Upper lobe of right lung (tissue), 1 donor: Measurements from ENCODE around the gene SFTPA1. TPM values are rescaled to one million over a fixed set of nuclear protein-coding genes. Genes with fewer than 3 reads are reported as not detected.
"Not testable (repeated sequence)": the region's sequence is repeated elsewhere in the genome, so short reads cannot be mapped to it uniquely, and the experiment has no call there.

Source experiments
- ATAC-seq: fragments of 200-7000 bp; cut with Tn5 transposase; one replicate; pipeline ENCODE4 v1.9.1; 2020; ENCODE audit warnings: mild to moderate bottlenecking, moderate library complexity
- DNase-seq: peaks from one replicate; pipeline ENCODE4 v3.0.0-alpha.2; 2020
- H3K27ac ChIP-seq: fragments of 200-600 bp; one replicate; pipeline ENCODE4 v1.8.0; 2022
- H3K27me3 ChIP-seq: fragments of 200-600 bp; one replicate; pipeline ENCODE4 v1.8.0; 2022; ENCODE audit warnings: mild to moderate bottlenecking
- H3K36me3 ChIP-seq: fragments of 200-600 bp; one replicate; pipeline ENCODE4 v1.8.0; 2022
- H3K4me1 ChIP-seq: fragments of 200-600 bp; one replicate; pipeline ENCODE4 v1.8.0; 2022
- H3K4me3 ChIP-seq: fragments of 200-600 bp; one replicate; pipeline ENCODE4 v1.8.0; 2022; ENCODE audit warnings: mild to moderate bottlenecking
- H3K9me3 ChIP-seq: fragments of 200-600 bp; one replicate; pipeline ENCODE4 v1.8.0; 2022
- intact Hi-C: fragments of 100-400 bp; cut with DNase I; formaldehyde crosslinking; loops from one replicate; pipeline ENCODE4 v1.11.0; 2022
- total RNA-seq: library from RNA; stranded (reverse); fragmentation: NEBNext Ultra II Directional; extraction: Animal tissue kit (Norgen Biotek cat#: 25700); gene quantifications from one replicate; pipeline ENCODE4 v1.2.1, GENCODE V29; 2021
- TF ChIP-seq, protein P1 (sequence below): fragments of 200-600 bp; IDR thresholded peaks from one replicate; pipeline ENCODE4 v1.8.0; 2022; ENCODE audit warnings: antibody characterized with exemption
- donor health status: DM: no; HTN: yes; CAD: no; lungs with severe emphysema.

The SFTPA1 gene
- total RNA-seq, 1 donor from 2014 or later, result 11,191 TPM

DNA sequence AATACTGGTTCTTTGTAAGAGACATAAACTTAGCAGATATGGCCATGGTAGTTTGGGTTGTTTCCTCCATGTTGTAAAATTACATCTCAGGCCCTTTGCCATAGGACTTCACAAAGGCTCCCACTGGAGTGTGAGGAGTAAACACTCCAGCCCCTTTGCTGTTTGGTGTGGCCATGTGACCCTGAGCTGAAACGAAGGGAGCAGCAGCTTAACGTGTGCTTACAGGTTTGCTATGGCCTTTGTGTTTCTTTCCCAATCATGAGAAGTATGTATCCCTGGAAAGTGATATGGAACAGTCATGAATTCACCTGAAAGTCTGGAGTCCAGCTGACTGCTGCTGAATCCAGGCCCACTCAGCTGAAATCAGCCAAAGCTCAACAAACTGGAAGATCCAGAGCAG lies 23.8 kb upstream of the SFTPA1 start:
- ATAC-seq, result peak; percentile 62
- H3K27me3 ChIP-seq, result no peaks in the 10 kb centered on the region

DNA sequence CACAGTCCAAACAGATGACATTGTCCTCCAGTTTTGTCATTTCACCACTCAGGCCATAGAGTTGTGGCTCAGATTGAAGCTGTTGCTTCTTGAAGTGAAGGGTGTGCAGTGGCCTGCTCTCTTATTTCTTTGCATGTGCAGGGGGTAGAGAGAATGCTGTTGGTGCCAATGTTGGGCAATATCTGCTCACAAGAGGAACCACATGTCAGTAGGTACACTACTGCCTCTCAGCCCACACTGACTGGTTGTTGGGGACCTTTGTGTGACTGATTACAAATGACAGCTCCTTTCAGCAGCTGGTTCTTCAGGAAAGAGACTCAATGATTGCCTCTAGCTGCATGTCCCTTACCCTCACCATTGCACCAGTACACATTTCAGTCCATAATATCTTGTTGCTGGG lies 21.9 kb upstream of the SFTPA1 start:
- H3K27ac ChIP-seq, result peak overlapping the region; percentile 42
- H3K36me3 ChIP-seq, result no peaks in the 10 kb centered on the region
- H3K27me3 ChIP-seq, result no peaks in the 10 kb centered on the region
- TF ChIP-seq, protein P1, sequence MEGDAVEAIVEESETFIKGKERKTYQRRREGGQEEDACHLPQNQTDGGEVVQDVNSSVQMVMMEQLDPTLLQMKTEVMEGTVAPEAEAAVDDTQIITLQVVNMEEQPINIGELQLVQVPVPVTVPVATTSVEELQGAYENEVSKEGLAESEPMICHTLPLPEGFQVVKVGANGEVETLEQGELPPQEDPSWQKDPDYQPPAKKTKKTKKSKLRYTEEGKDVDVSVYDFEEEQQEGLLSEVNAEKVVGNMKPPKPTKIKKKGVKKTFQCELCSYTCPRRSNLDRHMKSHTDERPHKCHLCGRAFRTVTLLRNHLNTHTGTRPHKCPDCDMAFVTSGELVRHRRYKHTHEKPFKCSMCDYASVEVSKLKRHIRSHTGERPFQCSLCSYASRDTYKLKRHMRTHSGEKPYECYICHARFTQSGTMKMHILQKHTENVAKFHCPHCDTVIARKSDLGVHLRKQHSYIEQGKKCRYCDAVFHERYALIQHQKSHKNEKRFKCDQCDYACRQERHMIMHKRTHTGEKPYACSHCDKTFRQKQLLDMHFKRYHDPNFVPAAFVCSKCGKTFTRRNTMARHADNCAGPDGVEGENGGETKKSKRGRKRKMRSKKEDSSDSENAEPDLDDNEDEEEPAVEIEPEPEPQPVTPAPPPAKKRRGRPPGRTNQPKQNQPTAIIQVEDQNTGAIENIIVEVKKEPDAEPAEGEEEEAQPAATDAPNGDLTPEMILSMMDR, result no peak
- ATAC-seq (peak; percentile 76), DNase-seq (no peak)
- H3K4me3 ChIP-seq, result no peak overlapping the region
- H3K9me3 ChIP-seq, result no peaks in the 10 kb centered on the region
- no peaks in the 10 kb centered on the region for H3K4me1 ChIP-seq
- intact Hi-C loops, result no loop called here

More for the DNA sequence above, 23.8 kb upstream of the SFTPA1 start:
- no peaks in the 10 kb centered on the region for H3K9me3 ChIP-seq
- TF ChIP-seq, protein P1, result no peak
- H3K4me1 ChIP-seq, result no peaks in the 10 kb centered on the region
- intact Hi-C loops, result no loop called here
- no peak overlapping the region for H3K27ac ChIP-seq
- no peak for DNase-seq
- H3K4me3 ChIP-seq, result no peak overlapping the region
- H3K36me3 ChIP-seq, result no peaks in the 10 kb centered on the region

DNA sequence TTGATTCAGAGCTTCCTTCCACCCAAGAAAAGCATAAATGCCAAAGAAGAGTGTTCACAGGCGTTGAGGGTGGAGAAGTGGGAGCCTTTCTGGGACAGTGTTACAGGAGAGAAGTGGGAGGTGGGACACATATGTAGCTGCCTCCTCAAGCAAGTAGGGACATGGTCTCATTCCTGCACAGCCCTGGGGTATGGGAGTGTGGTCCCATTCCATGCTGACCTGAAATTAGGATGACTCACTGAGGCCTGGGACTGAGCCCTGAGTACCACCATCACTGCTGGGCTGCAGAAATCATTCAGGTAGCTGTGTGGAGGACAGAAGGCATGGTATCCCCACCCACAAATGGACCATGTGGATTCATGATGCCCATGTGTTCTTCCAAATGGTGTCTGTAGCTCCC lies 17.4 kb upstream of the SFTPA1 start:
- Histone ChIP-seq H3K27ac (no peak overlapping the region), H3K4me1 (no peaks in the 10 kb centered on the region), H3K4me3 (no peak overlapping the region), H3K36me3 (no peaks in the 10 kb centered on the region), H3K9me3 (peaks cover 3% of the 10 kb centered on the region), H3K27me3 (no peaks in the 10 kb centered on the region)
- ATAC-seq (peak; percentile 39), DNase-seq (no peak)
- intact Hi-C loops, result no loop called here
- TF ChIP-seq, protein P1, result no peak

DNA sequence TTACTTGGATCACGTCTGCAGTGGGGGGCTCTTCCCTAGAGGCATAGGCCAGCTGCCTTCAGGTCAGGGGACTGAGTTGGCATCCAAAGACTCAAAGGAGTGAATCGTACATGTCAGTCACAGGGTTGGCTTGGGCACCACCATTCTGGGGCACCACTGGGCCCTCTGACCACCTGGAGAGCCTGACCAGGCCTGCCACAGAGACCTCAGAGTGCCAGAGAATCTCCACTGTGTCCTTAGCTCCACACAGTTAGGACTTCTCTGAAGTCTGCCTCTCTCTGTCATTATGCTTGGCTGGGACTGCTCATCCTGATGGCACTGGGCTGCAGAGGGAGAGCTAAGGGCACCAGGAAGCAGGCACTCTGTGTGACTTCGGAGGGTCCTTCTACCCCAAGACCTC lies 16.2 kb upstream of the SFTPA1 start:
- H3K27me3 ChIP-seq, H3K9me3 ChIP-seq, intact Hi-C loops, DNase-seq, H3K27ac ChIP-seq, H3K4me3 ChIP-seq, H3K36me3 ChIP-seq, H3K4me1 ChIP-seq: not testable (repeated sequence)
- peak; percentile 42 for ATAC-seq

DNA sequence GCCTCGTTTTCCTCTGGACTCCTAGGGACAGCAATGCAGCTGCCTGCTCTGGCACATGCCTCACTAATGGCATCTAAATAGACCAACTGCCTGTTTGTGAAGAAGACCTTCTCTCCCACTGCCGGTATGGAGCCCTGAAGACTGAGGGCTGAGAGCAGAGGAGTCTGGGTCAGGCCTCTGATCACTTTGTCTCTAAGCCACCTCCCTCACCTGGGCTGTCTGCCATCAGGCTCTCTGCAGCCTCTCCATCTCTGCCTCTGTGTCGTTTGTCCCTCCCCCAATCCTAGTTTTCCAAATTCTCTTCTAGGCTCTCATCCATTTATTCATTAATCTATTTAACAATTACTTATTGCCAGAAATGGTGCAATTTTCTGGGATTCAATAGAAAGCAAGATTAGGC lies 15.2 kb upstream of the SFTPA1 start:
- H3K4me3 ChIP-seq, result no peak overlapping the region
- TF ChIP-seq, protein P1, result no peak
- DNase-seq (no peak), ATAC-seq (peak; percentile 53)
- no peaks in the 10 kb centered on the region for H3K4me1 ChIP-seq
- H3K9me3 ChIP-seq, result peaks cover 4% of the 10 kb centered on the region
- intact Hi-C loops, result no loop called here
- no peaks in the 10 kb centered on the region for H3K36me3 ChIP-seq
- H3K27me3 ChIP-seq, result no peaks in the 10 kb centered on the region
- no peak overlapping the region for H3K27ac ChIP-seq

DNA sequence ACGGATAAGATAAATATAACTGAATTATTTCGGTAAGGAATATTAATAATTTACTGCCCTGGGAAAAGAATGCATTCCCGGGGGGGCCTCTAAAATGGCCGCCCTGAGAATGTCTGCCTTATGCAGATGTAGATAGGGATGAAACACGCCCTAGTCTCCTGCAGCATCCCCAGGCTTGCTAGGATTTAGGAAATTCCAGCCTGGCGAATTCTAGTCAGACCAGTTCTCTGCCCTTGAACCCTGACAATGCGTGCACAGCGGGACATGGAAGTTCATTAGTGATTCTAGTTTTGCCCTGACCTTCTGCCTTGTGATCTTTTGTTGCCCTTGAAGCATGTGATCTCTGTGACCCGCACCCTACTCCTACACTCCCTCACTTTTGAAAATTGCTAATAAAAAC lies 11.1 kb upstream of the SFTPA1 start:
- H3K36me3 ChIP-seq, DNase-seq, H3K9me3 ChIP-seq, H3K4me3 ChIP-seq, ATAC-seq, intact Hi-C loops, H3K4me1 ChIP-seq, H3K27me3 ChIP-seq, H3K27ac ChIP-seq: not testable (repeated sequence)

DNA sequence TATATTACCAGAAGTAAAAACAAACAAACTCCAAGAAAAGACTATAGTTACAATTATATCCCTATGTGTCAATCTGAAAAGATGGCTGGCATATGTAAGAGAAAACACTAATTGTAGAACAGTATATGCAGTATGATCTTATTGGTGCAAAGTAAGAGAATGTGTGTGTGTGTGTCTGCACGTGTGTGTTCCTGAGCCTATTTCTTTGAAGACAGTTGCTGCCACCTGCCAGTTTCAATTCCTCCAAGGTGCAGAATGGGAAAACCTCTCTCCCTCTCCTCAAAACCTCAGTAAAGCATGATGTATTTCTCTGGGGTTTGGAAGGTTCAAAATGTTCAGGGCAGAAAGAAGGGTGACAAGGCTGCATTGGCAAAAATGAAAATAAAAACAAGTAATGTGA lies 8.8 kb upstream of the SFTPA1 start:
- intact Hi-C loops, result no loop called here
- Histone ChIP-seq H3K27ac (no peak overlapping the region), H3K27me3 (no peaks in the 10 kb centered on the region), H3K4me1 (peaks cover 7% of the 10 kb centered on the region), H3K9me3 (peaks cover 4% of the 10 kb centered on the region), H3K36me3 (no peaks in the 10 kb centered on the region), H3K4me3 (no peak overlapping the region)
- TF ChIP-seq, protein P1, result no peak
- DNase-seq (no peak), ATAC-seq (no peak)
